Measurements from ENCODE around the gene ARL8B.
"Not testable (repeated sequence)": the region's sequence is repeated elsewhere in the genome, so short reads cannot be mapped to it uniquely, and the experiment has no call there.

ARL8B gene

GRCh38 chr3:5143464-5143863, 21.4 kb downstream of the ARL8B start:
- Histone ChIP-seq H3K36me3 (peaks cover 53% of the 10 kb centered on the region), H4K20me1 (peaks cover 77% of the 10 kb centered on the region), H3K27me3 (no peaks in the 10 kb centered on the region), H3K9ac (no peak overlapping the region), H3K4me1 (peaks cover 50% of the 10 kb centered on the region), H3K4me2 (peak overlapping the region; percentile 56), H3K4me3 (no peak overlapping the region), H3K27ac (peak overlapping the region; percentile 50; the same call in 1 of the 2 replicates), H3K9me3 (peaks cover 43% of the 10 kb centered on the region)
- no peak for TF ChIP-seq Cebpa-rat (IDR thresholded peaks at IDR 0.05)

- H3K27ac ChIP-seq, result peak overlapping the region; percentile 50
- H3K4me2 ChIP-seq, result peak overlapping the region; percentile 56
- H3K27me3 ChIP-seq, result no peaks in the 10 kb centered on the region
- peaks cover 63% of the 10 kb centered on the region for H3K36me3 ChIP-seq
- peaks cover 52% of the 10 kb centered on the region for H3K9me3 ChIP-seq
- no peak for TF ChIP-seq Cebpa-rat (IDR thresholded peaks at IDR 0.05)
- no peak overlapping the region for H3K9ac ChIP-seq
- H3K4me1 ChIP-seq, result peaks cover 40% of the 10 kb centered on the region
- no peak overlapping the region for H3K4me3 ChIP-seq
- peaks cover 78% of the 10 kb centered on the region for H4K20me1 ChIP-seq
Measured at GRCh38 chr3:5144316-5144994, 22.4 kb downstream of the ARL8B start.

- Histone ChIP-seq H3K4me2 (peak overlapping the region; percentile 56), H3K4me3 (no peak overlapping the region), H3K36me3 (peaks cover 66% of the 10 kb centered on the region)
Measured at GRCh38 chr3:5145120-5145519, 23.0 kb downstream of the ARL8B start.

GRCh38 chr3:5147152-5147551, 25.1 kb downstream of the ARL8B start:
- not testable (repeated sequence) for H3K4me3 ChIP-seq, H3K27ac ChIP-seq, H3K9ac ChIP-seq, H3K4me2 ChIP-seq, H3K27me3 ChIP-seq
- Histone ChIP-seq H3K36me3 (peaks cover 46% of the 10 kb centered on the region), H4K20me1 (peaks cover 83% of the 10 kb centered on the region), H3K9me3 (peaks cover 36% of the 10 kb centered on the region), H3K4me1 (peaks cover 34% of the 10 kb centered on the region)

More at GRCh38 chr3:5145120-5145519, 23.0 kb downstream of the ARL8B start:
- no peak overlapping the region for H3K27ac ChIP-seq
- peaks cover 33% of the 10 kb centered on the region for H3K4me1 ChIP-seq
- H4K20me1 ChIP-seq, result peaks cover 78% of the 10 kb centered on the region
- H3K27me3 ChIP-seq, result no peaks in the 10 kb centered on the region
- H3K9me3 ChIP-seq, result peaks cover 53% of the 10 kb centered on the region
- TF ChIP-seq Cebpa-rat (IDR thresholded peaks at IDR 0.05), result no peak
- no peak overlapping the region for H3K9ac ChIP-seq

GRCh38 chr3:5149306-5149880, 27.3 kb downstream of the ARL8B start:
- no peak overlapping the region for H3K4me3 ChIP-seq
- no peak overlapping the region for H3K4me2 ChIP-seq
- TF ChIP-seq Cebpa-rat (IDR thresholded peaks at IDR 0.05), result no peak
- H3K9ac ChIP-seq, result no peak overlapping the region
- no peaks in the 10 kb centered on the region for H3K27me3 ChIP-seq
- H3K9me3 ChIP-seq, result peaks cover 37% of the 10 kb centered on the region
- peaks cover 47% of the 10 kb centered on the region for H3K36me3 ChIP-seq
- H3K27ac ChIP-seq, result no peak overlapping the region
- H4K20me1 ChIP-seq, result peaks cover 83% of the 10 kb centered on the region
- peaks cover 26% of the 10 kb centered on the region for H3K4me1 ChIP-seq

GRCh38 chr3:5151586-5151985, 29.5 kb downstream of the ARL8B start:
- no peak overlapping the region for H3K9ac ChIP-seq
- H3K4me3 ChIP-seq, result no peak overlapping the region
- peaks cover 15% of the 10 kb centered on the region for H3K4me1 ChIP-seq
- H3K4me2 ChIP-seq, result peak overlapping the region; percentile 31
- TF ChIP-seq Cebpa-rat (IDR thresholded peaks at IDR 0.05), result no peak
- H4K20me1 ChIP-seq, result peaks cover 75% of the 10 kb centered on the region
- no peak overlapping the region for H3K27ac ChIP-seq
- no peaks in the 10 kb centered on the region for H3K27me3 ChIP-seq
- peaks cover 61% of the 10 kb centered on the region for H3K36me3 ChIP-seq
- H3K9me3 ChIP-seq, result peaks cover 36% of the 10 kb centered on the region

GRCh38 chr3:5153074-5153473, 31.0 kb downstream of the ARL8B start:
- H3K4me3 ChIP-seq, result no peak overlapping the region
- H3K36me3 ChIP-seq, result peaks cover 61% of the 10 kb centered on the region
- TF ChIP-seq Cebpa-rat (IDR thresholded peaks at IDR 0.05), result no peak
- H4K20me1 ChIP-seq, result peaks cover 80% of the 10 kb centered on the region
- H3K4me2 ChIP-seq, result no peak overlapping the region
- H3K27me3 ChIP-seq, result no peaks in the 10 kb centered on the region
- no peak overlapping the region for H3K27ac ChIP-seq
- peaks cover 21% of the 10 kb centered on the region; the same call in 1 of the 2 replicates for H3K9me3 ChIP-seq
- H3K9ac ChIP-seq, result no peak overlapping the region
- peaks cover 15% of the 10 kb centered on the region for H3K4me1 ChIP-seq

GRCh38 chr3:5155241-5155640, 33.1 kb downstream of the ARL8B start:
- no peak for TF ChIP-seq Cebpa-rat (IDR thresholded peaks at IDR 0.05)
- H4K20me1 ChIP-seq, result peaks cover 66% of the 10 kb centered on the region
- no peak overlapping the region for H3K4me2 ChIP-seq
- H3K27ac ChIP-seq, result no peak overlapping the region
- H3K4me3 ChIP-seq, result no peak overlapping the region
- no peaks in the 10 kb centered on the region for H3K27me3 ChIP-seq
- no peak overlapping the region for H3K9ac ChIP-seq
- H3K9me3 ChIP-seq, result peaks cover 10% of the 10 kb centered on the region; the same call in 1 of the 2 replicates
- peaks cover 22% of the 10 kb centered on the region for H3K4me1 ChIP-seq
- H3K36me3 ChIP-seq, result peaks cover 48% of the 10 kb centered on the region

GRCh38 chr3:5160321-5160720, 38.2 kb downstream of the ARL8B start:
- H3K4me3 ChIP-seq, result no peak overlapping the region
- H3K27ac ChIP-seq, result peak overlapping the region; percentile 37; the same call in 1 of the 2 replicates
- no peaks in the 10 kb centered on the region for H3K27me3 ChIP-seq
- peaks cover 35% of the 10 kb centered on the region for H3K36me3 ChIP-seq
- H3K9ac ChIP-seq, result 0 out of 2 replicates have a peak overlapping the region, but pooled peaks have one; percentile 5
- H4K20me1 ChIP-seq, result peaks cover 62% of the 10 kb centered on the region
- H3K4me2 ChIP-seq, result peak overlapping the region; percentile 49
- peaks cover 26% of the 10 kb centered on the region for H3K4me1 ChIP-seq
- no peaks in the 10 kb centered on the region for H3K9me3 ChIP-seq
- TF ChIP-seq Cebpa-rat (IDR thresholded peaks at IDR 0.05), result no peak

Data from BLaER1 (cell line).